HCT116 (cell line): ENCODE data around the gene LMOD1. TPM values are rescaled to one million over a fixed set of nuclear protein-coding genes. Genes with fewer than 3 reads are reported as not detected.

Experiments used
- ATAC-seq: fragments of 200-7000 bp; cut with Tn5 transposase; 2 replicates; pipeline ENCODE4 v1.9.1; 2020; ENCODE audit warnings: mild to moderate bottlenecking, moderate library complexity
- BruUV-seq: library from RNA; stranded (reverse); fragments of 400-500 nt; replicated peaks from 2 replicates; lab custom pipeline; 2021; lab: Mats Ljungman, UMichigan
- CTCF ChIA-PET: fragments of 300-600 bp; sonication (Branson Sonifier 250); formaldehyde crosslinking; loops from one replicate; lab custom pipeline; 2021; ENCODE audit warnings: antibody characterized with exemption; lab: Charles Lee
- POLR2A ChIA-PET: fragments of 300-600, 350-600 bp; sonication (Branson Sonifier 250); formaldehyde crosslinking; loops from one replicate; lab custom pipeline; 2021; ENCODE audit warnings: antibody characterized with exemption; lab: Charles Lee
- RAD21 ChIA-PET, 2 experiments: fragments of 300-600 bp; sonication (Branson Sonifier 250); formaldehyde crosslinking; loops; one replicate each; lab custom pipeline; 2023; ENCODE audit warnings: low total read pairs in 2 of 2; ENCODE audit not compliant: uncharacterized antibody in 2 of 2, unreplicated experiment in 2 of 2, low non-redundant PET in 1 of 2; lab: Charles Lee
- DNase-seq: peaks from one replicate; pipeline ENCODE4 v3.0.0-alpha.2; 2010; ENCODE audit warnings: low read depth, low spot score
- H2AFZ ChIP-seq: fragments of 200-600 bp; shearing (Covaris generic), sonication (generic); 2 replicates; pipeline ENCODE4 v1.6.1; 2017; ENCODE audit warnings: low read depth, mixed run types, mixed read lengths, antibody characterized with exemption, low read length; ENCODE audit not compliant: poor library complexity, severe bottlenecking
- H3K27ac ChIP-seq: 2 replicates; pipeline ENCODE4 v1.5.1; 2012; ENCODE audit warnings: low read depth, low read length
- H3K27me3 ChIP-seq: fragments of 200-600 bp; sonication (generic); 2 replicates; pipeline ENCODE4 v1.6.1; 2016; ENCODE audit warnings: mixed run types, low read length, mixed read lengths; ENCODE audit not compliant: insufficient read depth
- H3K36me3 ChIP-seq, 2 experiments: fragments of 200-500 bp in 1 of 2; fragments of 200-600 bp in 1 of 2; sonication (Bioruptor generic) in 1 of 2; sonication (generic) in 1 of 2; 2 replicates each; pipeline versions ENCODE4 v1.5.1 to v1.6.1; 2014 to 2016; ENCODE audit warnings: low read length in 2 of 2, inconsistent platforms in 1 of 2, mixed read lengths in 1 of 2, mixed run types in 1 of 2; ENCODE audit not compliant: insufficient read depth in 2 of 2, control insufficient read depth in 1 of 2
- H3K4me1 ChIP-seq, 2 experiments: fragments of 200-600 bp in 1 of 2; sonication (generic) in 1 of 2; 2 replicates each; pipeline versions ENCODE4 v1.5.1 to v1.6.1; 2012 to 2017; ENCODE audit warnings: low read length in 2 of 2, inconsistent platforms in 1 of 2, mild to moderate bottlenecking in 1 of 2, mixed read lengths in 1 of 2, mixed run types in 1 of 2, moderate library complexity in 1 of 2; ENCODE audit not compliant: insufficient read depth in 2 of 2, control insufficient read depth in 1 of 2
- H3K4me2 ChIP-seq: fragments of 200-600 bp; sonication (generic); 2 replicates; pipeline ENCODE4 v1.6.1; 2017; ENCODE audit warnings: mixed run types, low read length, mixed read lengths
- H3K4me3 ChIP-seq, 2 experiments: fragments of 200-600 bp in 1 of 2; sonication (generic) in 1 of 2; replicated peaks in 1 of 2; 2 replicates each; pipeline ENCODE4 v1.5.1; 2011 to 2016; ENCODE audit warnings: low read length in 2 of 2, control low read depth in 1 of 2, low read depth in 1 of 2, mild to moderate bottlenecking in 1 of 2, mixed read lengths in 1 of 2, mixed run types in 1 of 2
- H3K79me2 ChIP-seq: fragments of 200-600 bp; sonication (generic); 2 replicates; pipeline ENCODE4 v1.6.1; 2017; ENCODE audit warnings: mild to moderate bottlenecking, mixed run types, low read length, moderate library complexity, mixed read lengths; ENCODE audit not compliant: insufficient read depth
- H3K9ac ChIP-seq: fragments of 200-600 bp; sonication (generic); 2 replicates; pipeline ENCODE4 v1.6.1; 2016; ENCODE audit warnings: low read length, mixed read lengths
- H3K9me2 ChIP-seq: fragments of 200-600 bp; sonication (generic), shearing (Covaris generic); 2 replicates; pipeline ENCODE4 v1.6.1; 2017; ENCODE audit warnings: mixed run types, mild to moderate bottlenecking, moderate library complexity; ENCODE audit not compliant: insufficient read depth
- H3K9me3 ChIP-seq, 2 experiments: fragments of 200-500 bp in 1 of 2; fragments of 200-600 bp in 1 of 2; sonication (Bioruptor generic) in 1 of 2; sonication (generic) in 1 of 2; 2 replicates each; pipeline ENCODE4 v1.6.1; 2014 to 2017; ENCODE audit warnings: low read length in 2 of 2, mixed read lengths in 2 of 2, inconsistent platforms in 1 of 2, low read depth in 1 of 2, mild to moderate bottlenecking in 1 of 2, mixed run types in 1 of 2, moderate library complexity in 1 of 2; ENCODE audit not compliant: control insufficient read depth in 1 of 2, insufficient read depth in 1 of 2
- H4K20me1 ChIP-seq: fragments of 200-600 bp; sonication (generic), shearing (Covaris generic); 2 replicates; pipeline ENCODE4 v1.6.1; 2017; ENCODE audit warnings: mixed run types, mild to moderate bottlenecking, moderate library complexity; ENCODE audit not compliant: insufficient read depth
- ATF3 ChIP-seq: IDR thresholded peaks from 2 replicates; pipeline ENCODE4 v1.6.1; 2012
- ELF1 ChIP-seq: IDR thresholded peaks from 2 replicates; pipeline ENCODE4 v1.6.1; 2012; ENCODE audit warnings: low read depth, borderline replicate concordance
- JUND ChIP-seq: IDR thresholded peaks from 2 replicates; pipeline ENCODE4 v1.6.1; 2012
- REST ChIP-seq: IDR thresholded peaks from 2 replicates; pipeline ENCODE4 v1.6.1; 2012; ENCODE audit warnings: low read depth
- SP1 ChIP-seq: IDR thresholded peaks from 2 replicates; pipeline ENCODE4 v1.6.1; 2012; ENCODE audit warnings: low read depth
- SRF ChIP-seq: IDR thresholded peaks from 2 replicates; pipeline ENCODE4 v1.6.1; 2012; ENCODE audit warnings: low read depth
- ZBTB33 ChIP-seq: IDR thresholded peaks from 2 replicates; pipeline ENCODE4 v1.6.1; 2011; ENCODE audit warnings: mild to moderate bottlenecking, low read length, moderate library complexity; ENCODE audit not compliant: insufficient replicate concordance; ENCODE audit errors: extremely low read depth
- intact Hi-C: fragments of 100-400 bp; cut with micrococcal nuclease; formaldehyde crosslinking; loops from 2 replicates; pipeline ENCODE4 v1.10.0; 2022
- total RNA-seq: library from RNA; stranded (reverse); gene quantifications from one replicate; pipeline ENCODE4 v1.2.1, GENCODE V29; 2021; ENCODE audit not compliant: unreplicated experiment

The LMOD1 gene
- total RNA-seq, 1 experiment from 2014 or later: 0.12 TPM

GRCh38 chr1:201894343-201895119 is 51.8 kb downstream of the LMOD1 start:
- H3K36me3 ChIP-seq: no peaks in the 10 kb centered on the region
- no peaks in the 10 kb centered on the region for H3K79me2 ChIP-seq
- no peak overlapping the region for H2AFZ ChIP-seq
- peaks cover 5 to 19% of the 10 kb centered on the region in 2 experiments; a peak in 3 of 4 replicates for H3K4me1 ChIP-seq
- DNase-seq: no peak
- BruUV-seq: no TSS peak
- no peak overlapping the region for H3K4me3 ChIP-seq
- POLR2A ChIA-PET: interaction anchor here (1.0 to 1.2 kb wide), 4 partner anchors 8 to 116 kb away, joined by 3 read pairs; partner anchors contain the start of gene ELF3
- H3K9me2 ChIP-seq: no peaks in the 10 kb centered on the region
- TF ChIP-seq SP1 (no peak), REST (no peak), ATF3 (no peak), ZBTB33 (no peak), ELF1 (no peak), SRF (no peak), JUND (no peak)
- H4K20me1 ChIP-seq: no peaks in the 10 kb centered on the region
- no peaks in the 10 kb centered on the region for H3K9me3 ChIP-seq
- RAD21 ChIA-PET: no interaction called here
- no peak overlapping the region for H3K4me2 ChIP-seq
- no peaks in the 10 kb centered on the region for H3K27me3 ChIP-seq
- CTCF ChIA-PET: interaction anchor here (1.1 to 6.8 kb wide), 7 partner anchors 10 to 295 kb away, joined by 3 to 99 read pairs (median 5); no protein-coding TSS in a partner anchor
- intact Hi-C loops: loop anchor here (5.0 kb wide), 1 partner anchor 63 kb away; the partner anchor contains the start of gene TIMM17A
- no peak for ATAC-seq
- H3K27ac ChIP-seq: no peak overlapping the region
- no peak overlapping the region for H3K9ac ChIP-seq
